Hematopoietic multipotent progenitor cell (in vitro differentiated cells): ENCODE results near the gene FGF9. TPM values are rescaled to one million over a fixed set of nuclear protein-coding genes. Genes with fewer than 3 reads are reported as not detected.

Source experiments
- DNase-seq, 3 donors: peaks; one replicate each; pipeline ENCODE4 v3.0.0-alpha.2; 2011 to 2015; ENCODE audit warnings: low read depth in 2 of 3, low spot score in 2 of 3
- total RNA-seq: library from RNA; depleted of rRNA; stranded (reverse); fragments of >200 nt; gene quantifications from one replicate; pipeline ENCODE4 v1.2.3, GENCODE V29; 2012

FGF9 gene
- total RNA-seq, 1 donor: under 0.01 TPM

GRCh38 chr13:21703846-21704245, 33.0 kb downstream of the FGF9 start:
- DNase-seq: no peak

GRCh38 chr13:21707586-21707985, 36.7 kb downstream of the FGF9 start:
- no peak for DNase-seq

GRCh38 chr13:21709697-21710096, 38.8 kb downstream of the FGF9 start:
- DNase-seq: no peak

- no peak for DNase-seq
Observed at GRCh38 chr13:21710163-21710562, 39.3 kb downstream of the FGF9 start.

GRCh38 chr13:21717817-21718216, 46.9 kb downstream of the FGF9 start:
- no peak for DNase-seq

GRCh38 chr13:21719463-21719862, 48.6 kb downstream of the FGF9 start:
- DNase-seq: no peak

GRCh38 chr13:21723807-21724505, 53.1 kb downstream of the FGF9 start:
- no peak for DNase-seq

GRCh38 chr13:21730186-21730880, 59.5 kb downstream of the FGF9 start:
- DNase-seq: no peak

- no peak for DNase-seq
Observed at GRCh38 chr13:21733475-21734263, 62.8 kb downstream of the FGF9 start.

GRCh38 chr13:21734961-21735360, 64.1 kb downstream of the FGF9 start:
- no peak for DNase-seq

GRCh38 chr13:21735701-21736401, 65.0 kb downstream of the FGF9 start:
- DNase-seq: no peak

- DNase-seq: no peak
Observed at GRCh38 chr13:21736926-21737325, 66.1 kb downstream of the FGF9 start.

GRCh38 chr13:21738630-21739029, 67.8 kb downstream of the FGF9 start:
- DNase-seq: no peak

- DNase-seq: no peak
Observed at GRCh38 chr13:21739771-21740170, 68.9 kb downstream of the FGF9 start.

GRCh38 chr13:21741396-21741979, 70.6 kb downstream of the FGF9 start:
- no peak for DNase-seq

GRCh38 chr13:21742096-21742495, 71.2 kb downstream of the FGF9 start:
- no peak for DNase-seq

GRCh38 chr13:21744149-21744548, 73.3 kb downstream of the FGF9 start:
- DNase-seq: no peak

- no peak for DNase-seq
Observed at GRCh38 chr13:21745307-21745706, 74.4 kb downstream of the FGF9 start.

GRCh38 chr13:21747456-21747855, 76.6 kb downstream of the FGF9 start:
- DNase-seq: no peak

GRCh38 chr13:21748166-21748565, 77.3 kb downstream of the FGF9 start:
- no peak for DNase-seq

- no peak for DNase-seq
Observed at GRCh38 chr13:21749410-21749809, 78.5 kb downstream of the FGF9 start.
